GM18502 (cell line): ENCODE results near the gene LRRC27.
"Not testable (repeated sequence)": the region's sequence is repeated elsewhere in the genome, so short reads cannot be mapped to it uniquely, and the experiment has no call there.

Experiments
- ATAC-seq: cut with Tn5 transposase; IDR thresholded peaks from one replicate; pipeline ENCODE4 v1.9.1; 2021; ENCODE audit warnings: mild to moderate bottlenecking; ENCODE audit not compliant: unreplicated experiment, poor library complexity

Gene LRRC27

GRCh38 chr10:132335189-132336063, 3.4 kb downstream of the LRRC27 start:
- ATAC-seq = peak; percentile 36

- no peak for ATAC-seq
These were observed 4.2 kb downstream of the LRRC27 start for GRCh38 chr10:132336064-132336746.

DNA sequence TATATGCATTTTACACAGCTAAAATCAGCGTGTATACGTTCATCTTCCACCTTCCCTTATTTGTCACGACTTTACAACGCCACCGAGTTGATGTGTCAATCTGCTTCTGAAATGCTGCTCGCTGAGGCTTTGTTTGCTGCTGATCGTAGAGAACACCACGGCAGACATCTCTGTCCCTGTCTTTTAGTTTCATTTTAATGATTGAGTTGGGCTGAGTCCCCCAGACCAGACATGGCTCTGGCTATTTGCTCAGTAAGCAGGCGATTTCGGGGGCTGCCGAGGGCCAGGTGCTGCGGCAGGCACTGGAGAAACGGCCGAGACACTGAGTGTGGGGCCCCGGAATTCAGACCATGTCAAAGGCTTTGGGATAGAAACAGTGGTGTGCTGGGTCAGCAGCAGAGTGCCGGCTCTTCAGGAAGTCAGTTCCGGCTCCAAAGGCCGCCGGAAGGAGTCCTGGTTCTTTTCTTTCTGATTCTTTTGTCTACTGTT, 5.0 kb downstream of the LRRC27 start:
- no peak for ATAC-seq

DNA sequence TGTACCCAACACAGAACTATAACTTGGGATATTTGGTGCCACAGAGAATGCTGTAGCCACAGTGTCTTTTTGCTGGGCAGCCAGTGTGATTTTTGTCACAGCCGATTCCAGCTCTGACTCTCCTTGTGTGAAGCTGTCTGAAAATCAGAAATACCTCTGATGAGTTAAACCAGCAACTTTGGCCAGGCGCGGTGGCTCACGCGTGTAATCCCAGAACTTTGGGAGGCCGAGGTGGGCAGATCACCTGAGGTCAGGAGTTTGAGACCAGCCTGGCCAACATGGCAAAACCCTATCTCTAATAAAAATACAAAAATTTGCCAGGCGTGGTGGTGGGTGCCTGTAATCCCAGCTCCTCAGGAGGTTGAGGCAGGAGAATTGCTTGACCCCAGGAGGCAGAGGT, 5.9 kb downstream of the LRRC27 start:
- not testable (repeated sequence) for ATAC-seq

DNA sequence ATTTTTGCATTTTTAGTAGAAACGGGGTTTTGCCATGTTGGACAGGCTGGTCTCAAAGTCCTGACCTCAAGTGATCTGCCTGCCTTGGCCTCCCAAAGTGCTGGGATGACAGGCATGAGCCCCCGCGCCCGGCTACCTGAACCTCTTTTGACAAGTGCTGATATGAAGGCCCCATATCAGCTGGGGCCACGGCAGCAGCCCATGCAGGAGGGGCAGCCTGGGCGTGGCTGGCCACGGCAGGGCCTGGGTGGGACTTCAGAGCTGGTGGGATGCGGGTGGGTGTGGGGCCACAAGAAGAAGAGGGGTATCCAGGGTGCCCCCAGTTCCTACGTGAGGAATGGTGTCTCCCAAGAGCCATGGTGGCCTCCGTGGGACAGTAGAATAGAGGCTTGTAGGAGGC, 6.9 kb downstream of the LRRC27 start:
- ATAC-seq = no peak

DNA sequence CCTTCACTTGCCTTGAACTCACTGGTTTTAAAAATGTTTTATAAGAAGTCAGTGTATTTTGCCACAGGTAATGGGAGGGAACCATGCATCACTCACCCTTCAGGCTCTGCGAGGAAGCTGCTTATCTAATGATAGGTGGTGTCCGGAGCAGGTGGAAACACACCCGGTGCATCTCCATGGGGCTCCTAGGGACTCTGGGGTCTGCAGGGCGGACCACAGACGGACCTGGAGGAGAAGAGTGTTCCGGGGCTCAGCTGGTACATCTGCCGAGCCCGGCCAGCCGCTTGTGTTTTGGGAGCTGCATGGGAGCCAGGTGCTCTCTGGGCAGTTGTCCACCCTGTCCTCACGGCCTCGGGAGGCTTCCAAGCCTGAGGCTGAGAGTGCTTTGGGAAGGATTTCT, 7.3 kb downstream of the LRRC27 start:
- ATAC-seq = no peak

GRCh38 chr10:132341017-132341416, 9.0 kb downstream of the LRRC27 start:
- ATAC-seq = no peak

GRCh38 chr10:132341781-132342180, 9.8 kb downstream of the LRRC27 start:
- no peak for ATAC-seq

DNA sequence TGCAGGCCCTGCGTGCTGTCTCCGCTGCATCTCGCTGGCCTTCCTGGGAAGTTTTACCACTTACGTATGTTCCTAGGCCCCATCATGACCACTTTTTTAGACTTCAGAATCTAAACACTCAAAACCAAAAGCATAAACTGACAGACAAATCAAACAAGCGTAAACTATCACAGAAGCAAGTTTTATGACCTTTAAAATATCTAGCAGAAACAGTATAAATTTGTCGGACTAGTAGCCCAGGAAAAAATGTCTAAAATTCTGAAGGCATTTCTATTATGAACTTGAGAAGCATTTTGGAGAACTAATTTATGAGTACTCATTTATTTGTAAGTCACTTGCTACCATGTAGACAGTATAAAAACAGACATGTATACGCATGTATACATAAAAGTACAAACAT, 10.6 kb downstream of the LRRC27 start:
- ATAC-seq = no peak

GRCh38 chr10:132344386-132344785, 12.4 kb downstream of the LRRC27 start:
- ATAC-seq = no peak

GRCh38 chr10:132345345-132345744, 13.4 kb downstream of the LRRC27 start:
- no peak for ATAC-seq

- no peak for ATAC-seq
These were observed 14.8 kb downstream of the LRRC27 start for GRCh38 chr10:132346806-132347205.

- ATAC-seq = no peak
These were observed 15.4 kb downstream of the LRRC27 start for GRCh38 chr10:132347211-132347930.

GRCh38 chr10:132347931-132348267, 15.9 kb downstream of the LRRC27 start:
- no peak for ATAC-seq

- no peak for ATAC-seq
These were observed 17.8 kb downstream of the LRRC27 start for GRCh38 chr10:132349766-132350165.

DNA sequence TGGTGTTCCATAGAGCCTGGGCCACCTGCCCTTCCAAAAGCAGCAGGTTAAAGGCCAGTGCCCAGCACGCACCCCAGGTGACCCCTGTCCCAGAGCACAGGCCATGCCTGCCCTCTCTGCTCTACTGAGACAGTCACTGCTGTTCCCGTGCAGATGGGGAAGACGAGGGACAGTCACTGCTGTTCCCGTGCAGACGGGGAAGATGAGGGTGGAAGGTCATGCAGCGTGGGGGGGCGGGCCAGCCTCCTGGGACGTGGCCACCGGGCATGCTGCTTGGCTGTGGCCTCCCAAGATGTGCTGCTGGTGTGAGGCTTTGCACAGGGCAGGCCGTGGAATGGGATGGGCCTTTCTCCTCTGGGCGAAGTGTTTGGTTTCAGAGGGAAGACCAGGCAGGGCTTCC, 18.4 kb downstream of the LRRC27 start:
- no peak for ATAC-seq

- ATAC-seq = no peak
These were observed 19.0 kb downstream of the LRRC27 start for GRCh38 chr10:132350946-132351345.

GRCh38 chr10:132351611-132352010, 19.6 kb downstream of the LRRC27 start:
- no peak for ATAC-seq

- not testable (repeated sequence) for ATAC-seq
These were observed 20.7 kb downstream of the LRRC27 start for GRCh38 chr10:132352462-132353308.
